Left lung (tissue), 10 donors: ENCODE measurements around the gene ARHGAP26. TPM values are rescaled to one million over a fixed set of nuclear protein-coding genes. Genes with fewer than 3 reads are reported as not detected.
A peak's percentile ranks its signal among the peaks of the same experiment; 100 is the strongest.

Experiments used
- ATAC-seq: fragments of 200-7000 bp; cut with Tn5 transposase; one replicate; pipeline ENCODE4 v1.9.1; 2020; ENCODE audit warnings: moderate library complexity
- DNase-seq, 4 donors: peaks; one replicate each; pipeline ENCODE4 v3.0.0-alpha.2; 2013 to 2020
- H3K27ac ChIP-seq, 2 donors: fragments of 200-600 bp; sonication (generic) in 1 of 2; one replicate each; pipeline versions ENCODE4 v1.5.0 to v1.8.0; 2020 to 2021
- H3K27me3 ChIP-seq, 2 donors: fragments of 200-600 bp; sonication (generic) in 1 of 2; one replicate each; pipeline versions ENCODE4 v1.5.0 to v1.8.0; 2020 to 2021
- H3K36me3 ChIP-seq, 2 donors: fragments of 200-600 bp; sonication (generic) in 1 of 2; one replicate each; pipeline versions ENCODE4 v1.5.0 to v1.8.0; 2020 to 2021
- H3K4me1 ChIP-seq, 2 donors: fragments of 200-600 bp; one replicate each; pipeline ENCODE4 v1.8.0; 2021
- H3K4me3 ChIP-seq, 2 donors: fragments of 200-600 bp; sonication (generic) in 1 of 2; one replicate each; pipeline versions ENCODE4 v1.5.0 to v1.8.0; 2020 to 2021; ENCODE audit warnings: mild to moderate bottlenecking in 1 of 2
- H3K9me3 ChIP-seq, 2 donors: fragments of 200-600 bp; sonication (generic) in 1 of 2; one replicate each; pipeline versions ENCODE4 v1.5.0 to v1.8.0; 2020 to 2021
- CTCF ChIP-seq, 2 donors: fragments of 200-600 bp; sonication (generic) in 1 of 2; IDR thresholded peaks; one replicate each; pipeline versions ENCODE4 v1.5.0 to v1.8.0; 2021; ENCODE audit warnings: antibody characterized with exemption in 2 of 2
- intact Hi-C, 2 donors: fragments of 100-400 bp; cut with DNase I; formaldehyde crosslinking; loops; one replicate each; pipeline versions ENCODE4 v1.11.2 to v1.14.2; 2022
- polyA plus RNA-seq, 6 donors: library from polyadenylated mRNA; unstranded; fragments of 120-200 nt; gene quantifications; one replicate each; pipeline ENCODE4 v1.2.1, GENCODE V29; 2013; ENCODE audit not compliant: insufficient read length in 6 of 6
- total RNA-seq, 2 donors: library from RNA; stranded (reverse); fragmentation: NEBNext Ultra II Directional; extraction: Animal tissue kit (Norgen Biotek cat#: 25700); gene quantifications; one replicate each; pipeline ENCODE4 v1.2.1, GENCODE V29; 2021
- donor health status: DM: no; HTN: yes; CAD: no.
- donor health status: DM: no; HTN: no; CAD: no.

The ARHGAP26 gene
- total and polyA plus RNA-seq, 8 donors, result 13.9 to 61.9 (median 14.9) TPM

- no peak overlapping the region for H3K27ac ChIP-seq
- H3K4me1 ChIP-seq, result peaks cover 0 to 44% of the 10 kb centered on the region in 2 donors
- no peak for DNase-seq
- ATAC-seq, result no peak
- H3K36me3 ChIP-seq, result no peaks in the 10 kb centered on the region
- no peaks in the 10 kb centered on the region for H3K9me3 ChIP-seq
- no peak for TF ChIP-seq CTCF (IDR thresholded peaks at IDR 0.05)
- intact Hi-C loops, result no loop called here
- no peaks in the 10 kb centered on the region for H3K27me3 ChIP-seq
- no peak overlapping the region for H3K4me3 ChIP-seq
These were observed 63.6 kb downstream of the ARHGAP26 start for GRCh38 chr5:142833517-142834449.

- ATAC-seq, result no peak
- H3K9me3 ChIP-seq, result no peaks in the 10 kb centered on the region
These were observed 64.3 kb downstream of the ARHGAP26 start for GRCh38 chr5:142834504-142834903.

GRCh38 chr5:142835540-142835939 is 65.4 kb downstream of the ARHGAP26 start:
- Histone ChIP-seq H3K36me3 (no peaks in the 10 kb centered on the region), H3K4me3 (no peak overlapping the region), H3K27ac (no peak overlapping the region), H3K27me3 (no peaks in the 10 kb centered on the region), H3K4me1 (peaks cover 0 to 44% of the 10 kb centered on the region in 2 donors), H3K9me3 (no peaks in the 10 kb centered on the region)
- intact Hi-C loops, result no loop called here
- ATAC-seq (no peak), DNase-seq (no peak)
- TF ChIP-seq CTCF (IDR thresholded peaks at IDR 0.05), result no peak

More at GRCh38 chr5:142834504-142834903, 64.3 kb downstream of the ARHGAP26 start:
- H3K36me3 ChIP-seq, result no peaks in the 10 kb centered on the region
- no peak for DNase-seq
- no peaks in the 10 kb centered on the region for H3K27me3 ChIP-seq
- no peak overlapping the region for H3K4me3 ChIP-seq
- TF ChIP-seq CTCF (IDR thresholded peaks at IDR 0.05), result no peak
- H3K27ac ChIP-seq, result no peak overlapping the region
- H3K4me1 ChIP-seq, result peaks cover 0 to 45% of the 10 kb centered on the region in 2 donors
- intact Hi-C loops, result no loop called here

DNA sequence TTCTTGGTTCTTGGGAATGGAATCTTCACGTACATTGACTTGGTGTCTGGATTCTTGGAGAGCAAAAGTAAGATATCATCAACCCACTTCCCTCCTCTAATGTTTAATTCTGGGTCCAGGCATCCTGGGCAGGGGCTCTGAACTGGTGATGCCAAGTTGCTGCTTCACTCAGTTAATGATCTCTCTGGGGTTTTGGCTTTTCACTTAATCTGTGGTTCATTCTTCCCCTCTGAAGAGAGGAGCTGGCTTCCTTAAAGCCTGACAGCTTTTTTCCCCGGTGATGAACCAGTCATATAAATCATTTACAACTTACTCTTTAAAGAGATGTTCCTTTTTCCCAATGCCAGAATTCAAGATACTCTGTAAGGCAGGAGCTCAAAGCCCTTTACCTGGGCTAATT is 65.9 kb downstream of the ARHGAP26 start:
- TF ChIP-seq CTCF (IDR thresholded peaks at IDR 0.05), result no peak
- H3K27ac ChIP-seq, result no peak overlapping the region
- intact Hi-C loops, result no loop called here

GRCh38 chr5:142837081-142837725 is 67.0 kb downstream of the ARHGAP26 start:
- peak overlapping the region in 1 of 2 donors; percentile 83 for H3K27ac ChIP-seq

More for the DNA sequence above, 65.9 kb downstream of the ARHGAP26 start:
- ATAC-seq (no peak), DNase-seq (no peak)
- H3K4me3 ChIP-seq, result no peak overlapping the region
- H3K36me3 ChIP-seq, result no peaks in the 10 kb centered on the region
- no peaks in the 10 kb centered on the region for H3K9me3 ChIP-seq
- H3K4me1 ChIP-seq, result peaks cover 0 to 49% of the 10 kb centered on the region in 2 donors
- H3K27me3 ChIP-seq, result no peaks in the 10 kb centered on the region

More at GRCh38 chr5:142837081-142837725, 67.0 kb downstream of the ARHGAP26 start:
- ATAC-seq (peak; percentile 36), DNase-seq (no peak)
- Histone ChIP-seq H3K27me3 (no peaks in the 10 kb centered on the region), H3K36me3 (no peaks in the 10 kb centered on the region), H3K4me1 (peaks cover 0 to 55% of the 10 kb centered on the region in 2 donors), H3K4me3 (no peak overlapping the region), H3K9me3 (no peaks in the 10 kb centered on the region)
- intact Hi-C loops, result no loop called here
- TF ChIP-seq CTCF (IDR thresholded peaks at IDR 0.05), result no peak
